GM11168 (cell line): ENCODE data around the gene SPSB2.
"Not testable (repeated sequence)": the region's sequence is repeated elsewhere in the genome, so short reads cannot be mapped to it uniquely, and the experiment has no call there.

ENCODE experiments used
- in situ Hi-C: fragments of 300-500 bp; cut with MboI; formaldehyde crosslinking; loops from one replicate; pipeline ENCODE4 v1.12.0; 2022; ENCODE audit warnings: low sequenced_read_pairs; ENCODE audit not compliant: unreplicated experiment

The SPSB2 gene

DNA sequence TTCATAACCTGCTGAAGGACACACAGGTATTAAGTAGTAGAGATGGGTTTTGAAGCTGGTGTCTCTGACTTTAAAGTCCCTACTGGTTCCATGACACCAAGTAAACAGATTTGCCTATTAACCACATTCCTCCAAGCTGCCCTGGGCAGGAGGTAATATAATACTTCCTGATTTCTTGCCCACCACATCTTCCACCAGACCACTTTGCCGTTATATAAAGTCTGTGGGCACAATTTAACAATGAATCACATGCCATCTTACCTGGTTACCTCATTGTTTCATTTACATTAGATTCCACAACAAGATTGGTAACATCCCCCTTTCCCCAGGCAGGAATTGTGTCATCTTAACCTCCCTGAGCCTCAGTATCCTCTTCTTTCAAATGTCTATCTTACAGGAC, 30.6 kb upstream of the SPSB2 start:
- in situ Hi-C loops, result no loop called here

DNA sequence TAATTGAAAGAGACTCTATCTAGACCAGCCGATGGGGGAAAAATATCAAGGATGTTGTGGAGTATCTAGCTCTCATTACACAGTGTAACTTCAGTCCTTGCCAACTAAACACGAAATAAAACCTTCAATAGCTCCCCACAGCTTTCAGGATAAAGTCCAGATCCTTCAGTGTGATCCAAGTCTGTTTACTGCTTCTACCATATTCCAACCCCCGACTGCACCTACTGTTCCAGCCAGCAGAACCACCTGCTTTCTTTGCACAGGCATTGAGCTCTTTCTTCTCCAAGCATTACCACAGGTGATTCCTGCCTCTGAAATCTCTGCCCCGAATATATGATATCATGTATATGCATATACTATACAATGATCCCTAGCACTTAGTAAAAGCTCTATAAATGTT, 29.3 kb upstream of the SPSB2 start:
- in situ Hi-C loops, result no loop called here

DNA sequence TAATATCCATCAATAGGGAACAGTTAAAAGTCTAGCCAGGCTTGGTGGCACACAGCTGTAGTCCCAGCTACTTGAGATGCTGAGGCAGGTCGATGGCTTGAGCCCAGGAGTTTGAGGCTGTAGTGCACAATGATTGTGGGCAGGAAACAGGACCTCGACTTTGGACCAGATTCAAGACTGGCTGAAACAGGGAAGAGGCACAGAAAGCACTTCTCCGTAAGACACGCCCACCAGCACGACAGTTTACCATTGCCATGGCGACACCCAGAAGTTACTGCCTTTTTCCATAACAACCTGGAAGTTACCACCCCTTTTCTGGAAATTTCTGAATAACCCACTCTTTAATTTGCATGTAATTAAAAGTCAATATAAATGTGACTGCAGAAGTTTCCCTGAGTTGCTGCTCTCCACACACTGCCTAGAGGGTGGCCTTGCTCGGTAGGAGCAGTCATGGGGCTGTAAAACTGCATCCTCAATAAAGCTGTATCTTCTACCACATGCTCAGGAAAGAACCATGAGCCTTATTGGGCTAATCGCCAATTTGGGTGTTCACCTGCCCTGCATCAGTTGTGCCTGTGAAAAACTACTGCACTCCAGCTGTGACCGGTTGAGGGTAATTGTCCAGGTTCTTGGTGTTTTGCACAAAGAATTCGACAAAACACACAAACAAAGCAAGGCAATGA, 26.9 kb upstream of the SPSB2 start:
- in situ Hi-C loops, result no loop called here

DNA sequence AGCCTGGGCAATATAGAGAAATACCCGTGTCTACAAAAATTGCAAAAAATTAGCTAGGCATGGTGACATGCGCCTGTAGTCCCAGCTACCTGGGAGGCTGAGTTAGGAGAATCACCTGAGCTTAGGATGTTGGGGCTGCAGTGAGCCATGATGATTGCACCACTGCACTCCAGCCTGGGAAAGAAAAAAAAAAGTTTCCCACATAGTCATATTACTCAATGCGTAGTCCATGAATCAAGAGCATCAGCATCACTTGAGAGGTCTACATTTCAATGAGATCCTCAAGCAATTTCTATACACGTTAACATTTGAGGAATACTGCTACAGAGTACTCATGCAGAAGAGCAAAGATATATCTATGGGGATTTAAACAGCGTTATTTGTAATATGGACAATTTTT, 26.3 kb upstream of the SPSB2 start:
- in situ Hi-C loops, result no loop called here

DNA sequence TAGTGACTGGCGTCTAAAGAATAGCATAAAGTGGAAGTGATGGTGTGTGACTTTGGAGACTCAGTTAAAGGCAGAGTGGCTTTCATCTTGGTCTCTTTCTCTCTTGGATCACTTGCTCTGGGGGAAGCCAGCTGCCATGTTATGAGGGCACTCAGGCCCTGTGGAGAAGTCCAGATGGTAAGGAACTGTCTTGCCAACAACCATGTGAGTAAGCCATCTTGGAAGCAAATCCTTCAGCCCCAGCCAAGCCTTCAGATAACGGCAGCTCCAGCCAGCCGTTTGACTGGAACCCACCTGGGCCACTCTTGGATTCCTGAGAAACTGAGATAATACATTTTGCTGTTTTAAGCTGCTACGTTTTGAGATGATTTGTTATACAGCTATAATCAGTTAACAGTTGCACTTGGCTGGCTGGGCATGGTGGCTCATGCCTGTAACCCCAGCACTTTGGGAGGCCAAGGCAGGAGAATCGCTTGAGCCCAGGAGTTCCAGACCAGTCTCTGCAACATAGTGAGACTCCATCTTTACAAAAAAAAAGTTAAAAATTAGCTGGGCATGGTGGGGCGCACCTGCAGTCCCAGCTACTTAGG, 23.8 kb upstream of the SPSB2 start:
- in situ Hi-C loops, result no loop called here

DNA sequence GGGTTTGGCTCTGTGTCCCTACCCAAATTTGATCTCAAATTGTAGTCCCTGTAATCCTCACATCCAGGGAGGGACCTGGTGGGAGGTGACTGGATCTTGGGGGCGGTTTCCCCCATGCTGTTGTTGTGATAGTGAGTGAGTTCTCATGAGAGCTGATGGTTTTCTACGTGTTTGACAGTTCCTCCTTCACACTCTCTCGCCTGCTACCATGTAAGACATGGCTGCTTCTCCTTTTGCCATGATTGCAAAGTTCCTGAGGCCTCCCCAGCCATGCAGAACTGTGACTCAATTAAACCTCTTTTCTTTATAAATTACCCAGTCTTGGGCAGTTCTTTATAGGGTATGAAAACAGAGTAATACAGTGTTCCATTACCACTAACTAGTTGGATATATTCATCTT, 21.2 kb upstream of the SPSB2 start:
- in situ Hi-C loops, result no loop called here

DNA sequence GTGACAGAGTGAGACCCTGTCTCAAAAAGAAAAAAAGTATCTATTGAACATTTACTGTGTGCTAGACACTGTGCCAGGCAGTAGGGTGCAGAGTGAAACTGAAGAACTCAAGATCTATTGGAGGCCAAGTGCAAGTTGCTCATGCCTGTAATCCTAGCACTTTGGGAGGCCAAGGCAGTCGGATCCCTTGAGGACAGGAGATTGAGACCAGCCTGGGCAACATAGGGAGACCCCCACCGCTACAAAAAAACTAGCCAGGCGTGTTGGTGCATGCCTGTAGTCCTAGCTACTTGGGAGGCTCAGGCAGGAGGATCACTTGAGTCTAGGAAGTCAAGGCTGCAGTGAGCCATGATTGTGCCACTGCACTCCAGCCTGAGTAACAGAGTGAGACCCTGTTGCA, 19.6 kb upstream of the SPSB2 start:
- in situ Hi-C loops, result not testable (repeated sequence)

DNA sequence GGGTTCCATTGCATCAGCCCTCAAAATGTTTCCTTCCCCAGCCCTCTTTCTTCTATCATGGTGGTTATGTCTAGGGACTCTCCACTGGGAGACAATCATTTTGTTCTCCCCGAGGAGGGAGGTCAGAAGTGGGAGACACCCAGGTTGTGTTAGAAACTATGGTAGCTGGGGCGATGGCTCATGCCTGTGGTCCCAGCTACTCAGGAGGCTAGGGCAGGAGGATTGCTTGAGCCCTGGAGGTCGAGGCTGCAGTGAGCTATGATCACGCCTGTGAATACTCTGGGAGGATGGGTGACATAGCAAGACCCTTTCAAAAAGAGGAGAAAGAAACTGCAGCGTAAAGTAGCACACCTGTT, 18.5 kb upstream of the SPSB2 start:
- in situ Hi-C loops, result no loop called here

DNA sequence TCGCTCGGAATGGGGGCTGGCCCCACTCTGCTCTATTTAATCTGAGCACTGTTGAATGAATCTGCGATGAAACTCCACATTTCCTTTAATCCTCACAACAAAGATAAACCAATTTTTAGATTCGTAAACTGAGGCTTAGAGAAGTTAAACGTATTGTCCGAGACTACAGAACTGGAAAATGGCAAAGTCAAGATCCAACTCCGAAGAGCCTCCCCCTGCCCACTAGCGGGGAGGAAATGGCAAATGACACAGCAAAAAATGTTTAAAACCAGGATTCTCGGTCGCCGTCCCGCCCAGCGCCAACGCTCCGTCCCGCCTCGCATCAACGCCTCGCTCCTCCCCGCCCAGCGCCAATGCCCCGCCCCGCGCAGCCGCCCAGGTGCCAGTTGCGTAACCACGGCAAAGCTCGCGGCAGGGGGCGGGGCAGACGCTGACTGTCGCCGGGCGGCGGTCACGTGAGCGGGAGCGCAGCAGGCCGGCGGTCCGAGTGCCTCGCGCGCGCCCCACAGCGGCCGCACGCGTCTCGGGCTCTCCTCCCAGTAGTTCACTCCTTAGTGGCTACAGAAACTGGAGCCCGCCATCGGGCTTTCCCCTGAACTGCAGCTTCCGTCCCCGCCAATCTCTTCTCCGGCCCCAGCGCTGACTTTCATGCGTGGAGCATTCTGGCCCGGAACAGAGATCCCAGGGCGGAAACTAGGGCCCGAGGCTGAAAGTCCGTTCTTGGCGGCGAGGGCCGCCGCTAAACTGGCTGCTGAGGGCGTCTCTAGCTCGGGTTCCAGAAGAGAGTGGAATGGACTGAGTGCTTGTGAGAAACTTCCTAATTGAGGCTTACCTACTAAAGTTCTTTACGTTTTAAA, 17.9 kb upstream of the SPSB2 start:
- in situ Hi-C loops, result no loop called here

DNA sequence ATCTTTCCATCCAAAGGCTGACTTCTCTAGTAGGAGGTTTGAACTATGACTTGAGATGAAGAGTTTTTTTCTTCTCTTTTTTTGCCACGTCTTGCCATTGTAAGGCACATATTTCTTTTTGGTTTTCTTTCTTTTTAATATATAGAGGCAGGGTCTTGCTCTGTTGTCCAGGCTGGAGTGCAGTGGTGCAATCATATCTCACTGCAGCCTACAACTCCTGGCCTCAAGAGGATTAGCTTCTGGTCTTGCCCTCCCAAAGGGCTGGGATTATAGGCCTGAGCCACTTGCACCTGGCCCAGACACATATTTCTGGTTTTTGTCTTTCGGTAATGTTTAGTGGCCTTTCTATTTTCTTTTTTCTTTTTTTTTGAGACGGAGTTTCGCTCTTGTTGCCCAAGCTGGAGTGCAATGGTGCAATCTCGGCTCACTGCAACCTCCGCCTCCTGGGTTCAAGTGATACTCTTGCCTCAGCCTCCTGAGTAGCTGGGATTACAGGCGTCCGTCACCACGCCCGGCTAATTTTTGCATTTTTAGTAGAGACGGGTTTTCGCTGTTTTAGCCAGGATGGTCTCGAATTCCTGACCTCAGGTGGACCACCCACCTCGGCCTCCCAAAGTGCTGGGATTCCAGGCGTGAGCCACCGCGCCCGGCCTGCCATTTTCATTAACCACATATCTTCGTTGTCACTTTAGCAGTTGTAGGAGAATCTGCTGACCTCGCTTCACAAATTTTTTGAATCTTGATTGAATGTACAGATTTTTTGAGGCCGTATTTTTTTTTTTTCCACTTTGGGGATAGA, 16.9 kb upstream of the SPSB2 start:
- in situ Hi-C loops, result not testable (repeated sequence)

DNA sequence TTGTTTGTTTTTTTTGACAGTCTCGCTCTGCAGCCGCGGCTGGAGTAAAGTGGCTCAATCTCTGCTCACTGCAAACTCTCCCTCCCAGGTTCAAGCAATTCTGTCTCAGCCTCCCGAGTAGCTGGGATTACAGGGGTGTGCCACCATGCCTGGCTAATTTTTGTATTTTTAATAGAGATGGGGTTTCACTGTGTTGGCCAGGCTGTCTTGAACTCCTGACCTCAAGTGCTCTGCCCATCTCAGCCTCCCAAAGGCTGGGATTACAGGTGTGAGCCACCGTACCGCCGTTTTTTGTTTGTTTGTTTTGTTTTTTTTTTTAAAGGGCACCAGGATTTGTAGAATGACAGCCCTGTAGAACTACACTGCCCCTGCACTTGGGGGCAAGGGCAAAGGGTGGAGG, 15.7 kb upstream of the SPSB2 start:
- in situ Hi-C loops, result not testable (repeated sequence)

DNA sequence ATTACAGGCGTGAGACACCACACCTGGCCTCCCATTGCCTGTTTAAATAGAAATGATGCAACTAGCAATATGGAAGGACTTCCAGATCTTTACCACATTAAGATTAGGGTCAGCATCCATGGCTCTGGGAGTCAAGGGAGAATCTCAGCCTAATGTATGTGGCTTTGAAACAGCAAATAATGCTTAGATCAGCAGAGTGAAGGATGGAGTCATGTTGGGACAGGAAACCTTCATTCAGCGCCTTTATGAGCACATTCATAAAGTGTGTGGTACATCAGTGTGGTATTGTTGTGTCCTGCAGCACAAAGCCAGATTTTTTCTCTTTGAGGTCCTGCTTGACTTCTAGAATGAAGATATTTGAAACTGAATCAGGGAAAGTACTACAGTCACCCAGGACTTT, 15.3 kb upstream of the SPSB2 start:
- in situ Hi-C loops, result no loop called here

DNA sequence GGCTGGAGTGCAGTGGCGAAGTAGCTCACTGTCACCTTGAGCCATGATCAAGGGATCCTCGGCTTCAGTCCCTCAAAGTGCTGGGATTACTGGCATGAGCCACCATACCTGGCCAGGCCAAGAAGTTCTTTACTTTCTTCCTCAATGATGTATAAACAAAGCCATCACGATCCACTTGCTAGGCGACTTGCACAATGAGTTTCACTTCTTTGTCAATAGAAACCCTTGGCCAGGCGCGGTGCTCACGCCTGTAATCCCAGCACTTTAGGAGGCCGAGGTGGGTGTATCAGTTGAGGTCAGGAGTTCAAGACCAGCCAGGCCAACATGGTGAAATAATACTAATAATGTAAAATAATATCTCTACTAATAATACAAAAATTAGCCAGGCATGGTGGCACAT, 14.4 kb upstream of the SPSB2 start:
- in situ Hi-C loops, result no loop called here

DNA sequence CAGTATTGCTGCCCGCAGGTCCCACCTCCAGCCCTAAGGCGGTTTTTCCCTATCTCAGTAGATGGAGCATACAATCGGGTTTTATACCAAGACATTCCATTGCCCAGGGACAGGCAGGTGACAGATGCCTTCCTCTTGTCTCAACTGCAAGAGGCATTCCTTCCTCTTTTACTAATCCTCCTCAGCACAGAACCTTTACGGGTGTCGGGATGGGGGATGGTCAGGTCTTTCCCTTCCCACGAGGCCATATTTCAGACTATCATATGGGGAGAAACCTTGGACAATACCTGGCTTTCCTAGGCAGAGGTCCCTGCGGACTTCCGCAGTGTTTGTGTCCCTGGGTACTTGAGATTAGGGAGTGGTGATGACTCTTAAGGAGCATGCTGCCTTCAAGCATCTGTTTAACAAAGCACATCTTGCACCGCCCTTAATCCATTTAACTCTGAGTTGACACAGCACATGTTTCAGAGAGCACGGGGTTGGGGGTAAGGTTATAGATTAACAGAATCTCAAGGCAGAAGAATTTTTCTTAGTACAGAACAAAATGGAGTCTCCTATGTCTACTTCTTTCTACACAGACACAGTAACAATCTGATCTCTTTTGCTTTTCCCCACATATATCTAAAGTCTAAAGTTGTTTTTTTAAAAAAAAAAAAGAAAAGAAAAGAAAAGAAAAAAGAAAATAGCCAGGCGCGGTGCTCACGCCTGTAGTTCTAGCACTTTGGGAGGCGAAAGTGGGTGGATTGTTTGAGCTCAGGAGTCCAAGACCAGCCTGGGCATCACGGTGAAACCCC, 13.3 kb upstream of the SPSB2 start:
- in situ Hi-C loops, result not testable (repeated sequence)

DNA sequence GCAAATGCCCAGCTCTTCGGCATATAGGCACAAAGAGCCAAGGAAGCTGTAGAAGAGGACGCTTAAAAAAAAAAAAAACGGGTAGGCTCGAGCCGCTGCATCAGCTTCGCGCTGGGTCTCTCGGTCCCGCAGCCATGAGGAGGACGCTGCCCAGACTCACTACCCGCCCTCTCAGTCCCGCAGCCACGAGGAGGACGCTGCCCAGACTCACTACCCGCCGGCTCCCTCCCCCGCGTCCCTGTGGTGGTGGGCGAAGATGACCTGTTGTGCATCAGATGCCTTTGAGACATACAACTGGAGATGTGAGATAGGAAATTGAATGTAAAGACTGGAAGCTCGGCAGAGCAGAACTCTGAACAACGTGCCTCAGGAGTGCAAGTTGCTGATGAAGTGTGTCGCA, 11.4 kb upstream of the SPSB2 start:
- in situ Hi-C loops, result no loop called here

DNA sequence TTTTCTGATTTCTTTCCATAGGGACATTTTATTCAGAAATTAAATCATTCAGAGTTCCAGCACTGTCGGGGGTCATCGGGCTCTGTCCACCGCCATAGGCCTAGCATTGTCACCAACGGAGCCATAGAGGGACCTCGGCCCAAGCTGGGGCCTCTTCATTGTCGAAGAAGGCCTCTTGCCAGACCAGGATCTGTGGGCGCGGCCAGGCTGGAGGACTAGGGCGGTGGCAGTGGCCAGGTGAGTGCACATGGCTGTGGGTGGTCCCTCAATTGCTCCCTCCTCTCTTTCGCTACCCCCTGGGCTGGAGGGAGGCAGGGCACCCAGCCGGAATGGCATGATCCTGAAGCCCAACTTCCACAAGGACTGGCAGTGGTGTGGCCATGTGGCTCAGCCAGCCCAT, 10.6 kb upstream of the SPSB2 start:
- in situ Hi-C loops, result no loop called here

DNA sequence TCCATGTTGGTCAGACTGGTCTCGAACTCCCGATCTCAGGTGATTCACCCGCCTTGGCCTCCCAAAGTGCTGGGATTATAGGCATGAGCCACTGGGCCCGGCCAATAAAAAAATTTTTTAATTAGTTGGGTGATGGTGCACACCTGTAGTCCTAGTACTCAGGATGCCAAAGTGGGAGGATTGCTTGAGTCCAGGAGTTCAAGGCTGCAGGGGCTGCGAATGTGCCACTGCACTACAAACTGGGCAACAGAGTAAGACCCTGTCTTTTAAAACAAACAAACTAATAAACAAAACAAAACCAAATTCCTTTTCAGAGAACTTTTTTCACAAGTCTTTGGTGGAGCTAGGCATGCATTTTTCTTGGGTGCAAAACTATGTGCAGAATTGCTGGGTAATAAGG, 10.1 kb upstream of the SPSB2 start:
- in situ Hi-C loops, result no loop called here

DNA sequence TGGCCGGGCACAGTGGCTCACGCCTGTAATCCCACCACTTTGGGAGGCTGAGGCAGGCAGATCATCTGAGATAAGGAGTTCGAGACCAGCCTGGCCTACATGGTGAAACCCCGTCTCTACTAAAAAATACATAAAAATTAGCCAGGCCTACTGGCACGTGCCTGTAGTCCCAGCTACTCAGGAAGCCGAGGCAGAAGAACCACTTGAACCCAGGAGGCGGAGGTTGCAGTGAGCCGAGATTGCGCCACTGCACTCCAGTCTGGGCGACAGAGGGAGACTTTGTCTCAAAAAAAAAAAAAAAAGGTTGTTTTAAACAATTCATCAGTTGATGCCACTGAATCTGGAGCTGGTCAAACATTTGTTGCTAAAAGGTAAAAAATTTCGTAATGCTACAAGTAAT, 6.7 kb upstream of the SPSB2 start:
- in situ Hi-C loops, result not testable (repeated sequence)

DNA sequence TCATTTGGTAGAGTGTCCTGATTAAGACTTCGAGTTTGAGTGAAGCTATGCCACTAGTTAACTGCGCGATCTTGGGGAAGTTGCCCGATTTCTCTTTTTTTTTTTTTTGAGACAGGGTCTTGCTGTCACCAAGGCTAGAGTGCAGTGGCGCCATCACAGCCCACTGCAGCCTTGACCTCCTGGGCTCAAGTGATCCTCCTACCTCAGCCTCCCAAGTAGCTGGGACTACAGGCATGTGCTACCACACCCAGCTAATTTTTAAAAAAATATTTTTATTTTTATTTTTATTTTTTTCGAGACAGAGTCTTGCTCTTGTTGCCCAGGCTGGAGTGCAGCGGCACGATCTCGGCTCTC, 889 bp upstream of the SPSB2 start:
- in situ Hi-C loops, result not testable (repeated sequence)
